ENCODE data around the gene MAPK8IP2. TPM values are rescaled to one million over a fixed set of nuclear protein-coding genes. Genes with fewer than 3 reads are reported as not detected.

MAPK8IP2 gene
- total and polyA plus RNA-seq, 2 of the 4 experiments (the other 2 are of a cell fraction), result under 0.01 to 0.14 TPM

- H4K91ac ChIP-seq (ENCODE audit: insufficient read depth, low read depth, low read length), result no peak overlapping the region
- ChIA-PET POLR2A (ENCODE audit: unreplicated experiment) (no interaction called here), CTCF (no interaction called here)
- H3K27me3 ChIP-seq (ENCODE audit: control insufficient read depth, insufficient read depth, low read length), result peaks cover 13% of the 10 kb centered on the region
- H4K5ac ChIP-seq (ENCODE audit: low read depth, low read length), result no peak overlapping the region
- no peaks in the 10 kb centered on the region for H3K79me1 ChIP-seq (ENCODE audit: low read depth in 1 of 2, low read length in 2 of 2)
- BruUV-seq (replicated peaks), result no TSS peak
- H2AFZ ChIP-seq (replicated peaks; ENCODE audit: low read length, poor library complexity), result no peak overlapping the region
- no peaks in the 10 kb centered on the region for H3K36me3 ChIP-seq (ENCODE audit: control insufficient read depth, insufficient read depth, low read length)
- TF ChIP-seq NFE2L2 (IDR thresholded peaks at IDR 0.05; ENCODE audit: low read depth, low read length) (no peak), BHLHE40 (IDR thresholded peaks at IDR 0.05; ENCODE audit: low read depth, low read length) (no peak), MXI1 (IDR thresholded peaks at IDR 0.05; ENCODE audit: borderline replicate concordance, low read depth, low read length) (no peak), RCOR1 (IDR thresholded peaks at IDR 0.05; ENCODE audit: insufficient replicate concordance, low read length) (no peak), POLR2A (IDR thresholded peaks at IDR 0.05; ENCODE audit: low read depth, low read length) (no peak), RFX5 (IDR thresholded peaks at IDR 0.05; ENCODE audit: low read depth, low read length) (no peak), CTCF (conservative IDR thresholded peaks at IDR 0.05; ENCODE audit: low read depth, low read length) (no peak), CHD1 (IDR thresholded peaks at IDR 0.05; ENCODE audit: low read depth, low read length) (no peak), MAFK (IDR thresholded peaks at IDR 0.05; ENCODE audit: low read depth, low read length) (no peak), CEBPB (IDR thresholded peaks at IDR 0.05; ENCODE audit: low read depth, low read length) (no peak), ELK1 (IDR thresholded peaks at IDR 0.05; ENCODE audit: borderline replicate concordance, low read depth, low read length) (no peak), FOS (IDR thresholded peaks at IDR 0.05; ENCODE audit: low read depth, low read length) (no peak), MAZ (IDR thresholded peaks at IDR 0.05; ENCODE audit: borderline replicate concordance, low read depth, low read length) (no peak), SMC3 (IDR thresholded peaks at IDR 0.05; ENCODE audit: low read depth, low read length) (no peak), RAD21 (IDR thresholded peaks at IDR 0.05; ENCODE audit: low read length) (no peak)
- TF ChIP-seq, protein P1, sequence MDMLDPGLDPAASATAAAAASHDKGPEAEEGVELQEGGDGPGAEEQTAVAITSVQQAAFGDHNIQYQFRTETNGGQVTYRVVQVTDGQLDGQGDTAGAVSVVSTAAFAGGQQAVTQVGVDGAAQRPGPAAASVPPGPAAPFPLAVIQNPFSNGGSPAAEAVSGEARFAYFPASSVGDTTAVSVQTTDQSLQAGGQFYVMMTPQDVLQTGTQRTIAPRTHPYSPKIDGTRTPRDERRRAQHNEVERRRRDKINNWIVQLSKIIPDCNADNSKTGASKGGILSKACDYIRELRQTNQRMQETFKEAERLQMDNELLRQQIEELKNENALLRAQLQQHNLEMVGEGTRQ (IDR thresholded peaks at IDR 0.05; ENCODE audit: low read depth, low read length), result no peak
- H3K14ac ChIP-seq (replicated peaks; ENCODE audit: low read depth, low read length), result no peak overlapping the region
- H3K9me1 ChIP-seq (ENCODE audit: insufficient read depth, low read length), result no peaks in the 10 kb centered on the region
- no peaks in the 10 kb centered on the region for H3K9me3 ChIP-seq (ENCODE audit: control insufficient read depth, insufficient read depth, low read length)
- dilution Hi-C loops (cut with HindIII; ENCODE audit: low sequenced_read_pairs, unreplicated experiment), result no loop called here
- H2BK15ac ChIP-seq (ENCODE audit: low read depth, low read length), result no peak overlapping the region
- H3K23ac ChIP-seq (ENCODE audit: low read depth, low read length), result no peak overlapping the region
- H3K4me1 ChIP-seq (ENCODE audit: control insufficient read depth, insufficient read depth, low read length), result no peaks in the 10 kb centered on the region
- H3K9ac ChIP-seq (ENCODE audit: low read depth, low read length), result no peak overlapping the region
- 73% methylated on average over 8 of the region's 11 CpGs; no CpG with 5 or more reads in 1 of the 2 experiments for WGBS, 2 experiments (ENCODE audit: extremely low coverage in 2 of 2, insufficient read length in 1 of 2)
- H4K8ac ChIP-seq (ENCODE audit: low read depth in 2 of 2, low read length in 2 of 2), result no peak overlapping the region
- H3K18ac ChIP-seq (ENCODE audit: low read depth, low read length), result no peak overlapping the region
- intact Hi-C loops (cut with micrococcal nuclease), result no loop called here
- H3K4ac ChIP-seq (ENCODE audit: low read depth, low read length), result no peak overlapping the region
- no peak overlapping the region for H2BK5ac ChIP-seq (ENCODE audit: low read depth, low read length, poor library complexity, severe bottlenecking)
- H3K4me2 ChIP-seq (ENCODE audit: low read depth, low read length), result no peak overlapping the region
- no peak overlapping the region for H3K56ac ChIP-seq (ENCODE audit: extremely low read depth, insufficient read depth, low read length)
- H2AK9ac ChIP-seq (replicated peaks; ENCODE audit: low read depth, low read length, poor library complexity), result no peak overlapping the region
- H2BK20ac ChIP-seq (ENCODE audit: low read depth, low read length), result no peak overlapping the region
- H2BK120ac ChIP-seq (ENCODE audit: low read depth, low read length), result no peak overlapping the region
- no peak for ATAC-seq (ENCODE audit: low read depth)
- no peak overlapping the region for H3K27ac ChIP-seq (ENCODE audit: insufficient read depth, low read length)
- in situ Hi-C loops (cut with MboI; ENCODE audit: low sequenced_read_pairs), result no loop called here
- no peak overlapping the region for H3K4me3 ChIP-seq (ENCODE audit: insufficient read depth, low read depth, low read length)
- no peak overlapping the region for H2AK5ac ChIP-seq (ENCODE audit: low read depth, low read length)
- no peaks in the 10 kb centered on the region for H4K20me1 ChIP-seq (ENCODE audit: insufficient read depth, low read length)
- DNase-seq, result no peak
Observed at GRCh38 chr22:50635591-50635990, 35.0 kb downstream of the MAPK8IP2 start.
